Adipocyte (in vitro differentiated cells): ENCODE results near the gene CDH24.
A peak's percentile ranks its signal among the peaks of the same experiment; 100 is the strongest.

Experiments used
- DNase-seq: peaks from one replicate; pipeline ENCODE4 v3.0.0-alpha.2; 2015; ENCODE audit warnings: low read depth
- H3K27me3 ChIP-seq: replicated peaks from 2 replicates; pipeline ENCODE4 v1.7.0; 2013; ENCODE audit warnings: mild to moderate bottlenecking, low read length, moderate library complexity; ENCODE audit not compliant: control insufficient read depth, insufficient read depth
- H3K36me3 ChIP-seq: 2 replicates; pipeline ENCODE4 v1.7.0; 2013; ENCODE audit warnings: low read length, mild to moderate bottlenecking, moderate library complexity; ENCODE audit not compliant: control insufficient read depth, insufficient read depth, severe bottlenecking
- H3K4me1 ChIP-seq: 2 replicates; pipeline ENCODE4 v1.7.0; 2013; ENCODE audit warnings: mild to moderate bottlenecking, low read length, moderate library complexity; ENCODE audit not compliant: control insufficient read depth, insufficient read depth
- H3K4me3 ChIP-seq: 2 replicates; pipeline ENCODE4 v1.7.0; 2013; ENCODE audit warnings: mild to moderate bottlenecking, low read length, moderate library complexity
- H3K9ac ChIP-seq: 2 replicates; pipeline ENCODE4 v1.7.0; 2013; ENCODE audit warnings: mild to moderate bottlenecking, low read length, moderate library complexity
- H3K9me3 ChIP-seq: 2 replicates; pipeline ENCODE4 v1.7.0; 2013; ENCODE audit warnings: mild to moderate bottlenecking, low read length, moderate library complexity; ENCODE audit not compliant: control insufficient read depth

Gene CDH24

DNA sequence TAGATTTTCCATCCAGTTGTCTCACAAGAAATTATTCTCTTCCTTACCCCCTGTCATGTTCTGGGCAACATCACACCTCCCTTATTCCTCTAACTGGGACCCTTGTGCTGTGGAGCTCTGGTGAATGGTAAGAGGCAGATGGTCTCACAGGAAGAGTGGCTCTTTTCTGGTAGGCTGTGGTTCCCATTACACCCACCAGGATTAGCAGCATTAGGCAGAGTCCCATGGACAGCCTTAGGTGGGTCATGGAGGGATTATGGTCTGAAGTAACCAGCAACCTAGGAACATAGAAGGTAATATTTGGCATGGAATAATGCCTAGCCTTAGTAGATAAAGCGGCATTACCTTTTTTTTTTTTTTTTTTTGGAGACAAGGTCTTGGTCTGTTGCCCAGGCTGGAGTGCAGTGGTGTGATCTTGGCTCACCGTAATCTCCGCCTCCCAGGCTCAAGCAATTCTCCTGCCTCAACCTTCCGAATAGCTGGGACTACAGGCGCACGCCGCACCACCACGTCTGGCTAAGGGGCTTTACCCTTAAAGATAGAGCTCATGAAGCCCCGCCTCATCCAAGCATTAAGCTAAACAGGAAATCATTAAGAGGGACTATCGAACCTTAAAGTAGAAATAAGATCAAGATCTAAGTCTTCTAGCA is 42.0 kb upstream of the CDH24 start:
- no peak for DNase-seq
- Histone ChIP-seq H3K36me3 (peaks cover 20% of the 10 kb centered on the region), H3K27me3 (no peaks in the 10 kb centered on the region), H3K9me3 (no peaks in the 10 kb centered on the region), H3K9ac (peak overlapping the region; percentile 10), H3K4me1 (peaks cover 30% of the 10 kb centered on the region), H3K4me3 (no peak overlapping the region)

DNA sequence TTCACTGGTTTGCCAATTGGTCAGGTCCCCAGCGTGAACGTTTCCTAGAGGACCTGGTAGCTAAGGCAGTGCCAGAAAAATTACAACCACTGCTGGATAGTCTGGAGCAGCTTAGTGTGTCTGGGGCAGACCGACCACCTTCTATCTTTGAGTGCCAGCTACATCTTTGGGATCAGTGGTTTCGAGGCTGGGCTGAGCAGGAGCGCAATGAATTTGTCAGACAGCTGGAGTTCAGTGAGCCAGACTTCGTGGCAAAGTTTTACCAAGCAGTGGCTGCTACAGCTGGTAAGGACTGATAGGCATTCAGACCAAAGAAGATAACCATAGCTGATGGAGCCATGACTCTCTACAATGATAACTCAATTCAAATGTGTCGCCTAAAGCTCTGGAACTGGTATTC is 40.5 kb upstream of the CDH24 start:
- Histone ChIP-seq H3K4me1 (peaks cover 40% of the 10 kb centered on the region), H3K4me3 (peak overlapping the region; percentile 86), H3K27me3 (no peaks in the 10 kb centered on the region), H3K9me3 (no peaks in the 10 kb centered on the region), H3K9ac (no peak overlapping the region), H3K36me3 (peaks cover 24% of the 10 kb centered on the region)
- no peak for DNase-seq

DNA sequence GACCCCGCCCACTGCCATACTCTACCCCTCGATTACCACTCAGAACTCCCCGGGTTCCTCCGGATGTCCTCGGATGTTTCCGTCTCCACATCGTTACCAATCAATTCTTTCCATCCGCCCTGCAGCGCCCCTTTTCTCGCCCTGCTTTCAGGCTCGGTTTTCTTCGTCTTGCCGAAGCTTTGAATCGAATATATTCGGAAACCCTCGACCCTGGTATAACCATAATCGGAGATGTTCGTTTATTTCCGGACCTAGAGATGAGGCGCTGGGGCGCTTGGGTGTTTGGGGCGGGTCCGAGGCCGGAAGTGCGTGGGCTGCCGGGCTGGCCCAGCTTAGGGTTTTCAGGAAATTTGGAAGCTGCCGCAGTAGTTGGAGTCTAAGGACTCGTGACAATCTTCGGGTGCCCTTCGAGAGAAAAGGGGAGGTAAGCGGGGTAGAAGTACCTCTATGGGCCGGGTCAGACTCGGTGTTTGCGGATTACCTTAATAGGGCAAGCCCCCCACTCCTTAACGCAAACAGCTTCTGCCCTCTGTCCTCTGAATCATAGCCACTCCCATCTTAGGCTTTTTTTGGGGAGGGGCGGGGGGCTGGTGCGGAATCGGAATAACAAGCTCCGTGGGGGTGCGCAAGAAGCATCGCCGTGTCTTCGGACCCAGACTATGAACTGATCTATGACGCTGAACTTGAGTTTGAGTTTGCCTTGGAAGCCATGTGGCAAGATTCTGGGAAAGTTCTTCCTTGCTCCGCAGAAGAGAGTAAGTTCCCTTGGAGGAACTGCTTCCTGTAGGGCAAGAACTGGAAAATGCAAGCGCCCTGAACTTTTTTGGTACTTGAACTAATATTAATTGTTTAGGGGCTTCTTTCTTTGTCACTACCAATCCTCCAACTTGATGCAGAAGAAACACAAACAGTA is 38.1 kb upstream of the CDH24 start, which contains the start of gene C14orf119:
Gene C14orf119, plus strand, starts transcription at position 310 of the 913 bp plus-strand sequence. CDS start 2,154 bp downstream, outside the sequence.
- Histone ChIP-seq H3K4me1 (peaks cover 49% of the 10 kb centered on the region), H3K4me3 (peak within 1 kb of the TSS; percentile 86), H3K9me3 (no peaks in the 10 kb centered on the region), H3K36me3 (peaks cover 45% of the 10 kb centered on the region), H3K27me3 (no peaks in the 10 kb centered on the region), H3K9ac (peak within 1 kb of the TSS; percentile 99)
- DNase-seq = peak; percentile 100

DNA sequence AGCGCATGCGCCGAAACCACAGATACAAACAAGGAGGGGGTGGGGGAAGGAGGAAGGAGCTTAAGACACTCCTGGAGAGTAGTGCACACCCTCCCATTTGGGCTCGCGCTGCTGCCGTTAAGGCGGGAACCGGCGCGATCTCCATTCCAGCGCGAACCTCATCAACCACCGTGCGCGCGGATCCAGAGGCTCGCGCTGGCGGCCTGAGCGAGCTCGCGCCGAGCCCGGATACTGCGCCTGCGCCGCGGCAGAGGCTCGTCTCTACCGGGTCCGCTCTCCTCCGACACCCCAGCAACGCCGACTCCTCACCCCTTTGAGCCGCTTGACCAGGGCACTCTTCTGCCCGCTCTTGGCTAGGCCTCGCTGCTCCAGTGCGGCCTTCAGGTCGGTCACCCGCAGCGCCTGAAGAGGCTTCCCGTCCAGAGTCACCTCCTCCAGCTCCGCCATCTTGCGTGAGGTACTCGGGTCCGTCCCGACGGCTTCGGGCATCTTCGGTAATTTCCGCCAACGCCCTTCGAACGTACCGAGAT is 37.4 kb upstream of the CDH24 start, which contains the start of gene ACIN1:
Gene ACIN1, minus strand, starts transcription at position 471 of the 530 bp plus-strand sequence. Its CDS starts 24 bp downstream, at position 447.
- Histone ChIP-seq H3K36me3 (peaks cover 53% of the 10 kb centered on the region), H3K4me1 (peaks cover 49% of the 10 kb centered on the region), H3K4me3 (peak within 1 kb of the TSS; percentile 86), H3K27me3 (no peaks in the 10 kb centered on the region), H3K9me3 (no peaks in the 10 kb centered on the region), H3K9ac (peak within 1 kb of the TSS; percentile 99)
- peak; percentile 92 for DNase-seq

DNA sequence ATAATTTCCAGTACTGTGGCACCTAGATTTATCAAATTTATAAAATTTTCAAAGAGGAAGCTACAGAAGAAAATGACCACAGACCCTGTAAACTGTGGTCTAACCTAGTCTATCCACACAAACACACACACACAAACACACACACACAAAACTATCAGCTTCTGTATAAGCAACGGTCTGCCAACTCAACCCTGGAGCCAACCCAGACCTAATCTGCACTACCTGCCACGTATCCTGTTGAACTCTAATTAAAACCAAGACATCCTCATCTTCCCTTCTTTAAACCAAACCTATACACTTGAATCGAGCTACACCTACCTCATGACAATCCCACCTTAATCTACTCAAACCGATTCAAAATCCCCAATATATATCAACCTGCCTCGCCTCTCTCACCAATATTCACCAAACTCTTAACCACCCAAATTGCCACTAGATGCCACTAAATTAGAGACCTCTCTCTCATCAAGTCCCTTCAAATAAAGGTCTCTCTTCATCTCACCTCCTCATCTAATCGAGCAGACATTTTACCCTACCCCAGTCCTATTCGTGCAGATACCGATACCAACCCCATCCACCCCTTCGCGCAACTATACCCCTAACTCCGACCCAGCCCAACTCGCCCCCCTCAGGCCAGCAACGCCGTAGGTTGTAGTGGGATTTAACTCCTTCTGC is 36.8 kb upstream of the CDH24 start:
- H3K27me3 ChIP-seq = no peaks in the 10 kb centered on the region
- H3K4me1 ChIP-seq = peaks cover 47% of the 10 kb centered on the region
- peak; percentile 34 for DNase-seq
- no peaks in the 10 kb centered on the region for H3K9me3 ChIP-seq
- peaks cover 55% of the 10 kb centered on the region for H3K36me3 ChIP-seq
- peak overlapping the region; percentile 99 for H3K9ac ChIP-seq
- peak overlapping the region; percentile 86 for H3K4me3 ChIP-seq

DNA sequence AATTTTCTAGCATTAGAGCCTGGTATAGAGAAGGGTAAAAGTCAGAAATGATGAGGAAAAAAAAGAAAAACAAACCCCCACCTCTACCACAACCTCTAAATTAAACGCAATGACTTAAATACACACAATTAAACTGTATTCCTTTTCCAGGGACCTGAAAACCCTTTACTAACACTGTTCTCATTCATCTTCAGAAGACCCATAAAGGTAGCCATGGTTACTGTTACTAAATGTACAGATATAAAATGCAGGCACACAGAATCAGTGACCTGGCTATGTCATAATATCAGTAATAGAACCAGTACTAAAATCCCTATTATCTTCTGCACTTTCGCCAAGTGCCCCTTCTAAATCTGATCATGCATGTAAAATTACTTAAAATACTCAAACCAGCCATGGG is 36.2 kb upstream of the CDH24 start:
- H3K4me1 ChIP-seq = peaks cover 41% of the 10 kb centered on the region
- H3K4me3 ChIP-seq = peak overlapping the region; percentile 86
- DNase-seq = no peak
- H3K36me3 ChIP-seq = peaks cover 55% of the 10 kb centered on the region
- no peaks in the 10 kb centered on the region for H3K9me3 ChIP-seq
- no peaks in the 10 kb centered on the region for H3K27me3 ChIP-seq
- H3K9ac ChIP-seq = peak overlapping the region; percentile 99

DNA sequence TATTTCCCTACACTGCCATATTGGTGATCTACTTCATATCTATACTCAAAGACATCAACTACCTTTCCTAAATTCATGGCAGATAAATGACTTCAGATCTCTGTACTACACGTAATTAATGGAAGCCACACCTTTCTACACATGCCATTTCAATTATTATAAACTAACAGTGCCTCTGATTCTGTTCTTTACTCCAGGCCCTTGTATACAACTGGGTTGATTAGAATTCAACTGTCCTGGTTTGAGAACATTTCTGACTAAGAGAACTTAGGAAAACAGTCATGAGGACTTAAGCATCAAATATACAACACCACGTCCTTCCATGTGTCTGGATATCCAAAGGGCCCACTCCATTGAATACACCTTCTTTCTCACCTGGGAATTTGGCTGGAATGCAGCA is 35.8 kb upstream of the CDH24 start:
- DNase-seq = no peak
- peak overlapping the region; percentile 86 for H3K4me3 ChIP-seq
- peaks cover 37% of the 10 kb centered on the region for H3K4me1 ChIP-seq
- peak overlapping the region; percentile 99 for H3K9ac ChIP-seq
- no peaks in the 10 kb centered on the region for H3K9me3 ChIP-seq
- peaks cover 55% of the 10 kb centered on the region for H3K36me3 ChIP-seq
- no peaks in the 10 kb centered on the region for H3K27me3 ChIP-seq

DNA sequence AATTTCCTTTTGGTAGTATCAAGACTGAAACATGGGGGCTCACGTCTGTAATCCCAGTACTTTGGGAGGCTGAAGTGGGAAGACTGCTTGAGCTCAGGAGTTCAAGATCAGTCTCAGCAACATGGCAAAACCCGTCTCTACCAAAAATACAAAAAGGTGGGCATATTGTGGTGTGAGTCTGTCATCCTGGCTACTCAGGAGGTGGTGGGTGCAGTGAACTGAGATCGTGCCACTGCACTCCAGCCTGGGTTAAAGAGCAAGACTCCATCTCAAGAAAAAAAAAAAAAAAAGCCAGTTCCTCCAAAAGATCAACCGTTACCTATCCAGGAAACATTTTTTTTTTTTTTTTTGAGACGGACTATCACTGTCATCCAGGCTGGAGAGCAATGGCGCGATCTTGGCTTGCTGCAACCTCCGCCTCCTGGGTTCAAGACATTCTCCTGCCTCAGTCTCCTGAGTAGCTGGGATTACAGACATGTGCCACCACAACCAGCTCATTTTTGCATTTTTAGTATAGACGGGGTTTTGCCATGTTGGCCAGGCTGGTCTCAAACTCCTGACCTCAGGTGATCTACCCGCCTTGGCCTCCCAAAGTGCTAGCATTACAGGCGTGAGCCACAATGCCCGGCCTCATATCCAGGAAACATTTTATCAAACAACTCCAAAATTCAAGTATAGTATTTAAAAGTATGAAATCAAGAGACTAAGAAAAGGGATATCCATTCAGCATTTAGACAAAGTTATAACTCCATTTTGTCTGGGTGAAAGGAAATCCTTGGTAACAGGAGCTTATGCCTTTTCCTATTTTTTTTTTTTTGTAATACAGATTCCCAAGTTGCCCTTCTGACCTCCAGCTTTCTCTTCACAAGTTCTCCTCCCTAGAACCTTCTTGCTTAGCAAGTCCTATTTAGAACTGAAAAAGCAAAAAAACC is 34.2 kb upstream of the CDH24 start:
- Histone ChIP-seq H3K4me3 (no peak overlapping the region), H3K9me3 (no peaks in the 10 kb centered on the region), H3K27me3 (no peaks in the 10 kb centered on the region), H3K36me3 (peaks cover 64% of the 10 kb centered on the region), H3K9ac (no peak overlapping the region), H3K4me1 (peaks cover 21% of the 10 kb centered on the region)
- DNase-seq = no peak

DNA sequence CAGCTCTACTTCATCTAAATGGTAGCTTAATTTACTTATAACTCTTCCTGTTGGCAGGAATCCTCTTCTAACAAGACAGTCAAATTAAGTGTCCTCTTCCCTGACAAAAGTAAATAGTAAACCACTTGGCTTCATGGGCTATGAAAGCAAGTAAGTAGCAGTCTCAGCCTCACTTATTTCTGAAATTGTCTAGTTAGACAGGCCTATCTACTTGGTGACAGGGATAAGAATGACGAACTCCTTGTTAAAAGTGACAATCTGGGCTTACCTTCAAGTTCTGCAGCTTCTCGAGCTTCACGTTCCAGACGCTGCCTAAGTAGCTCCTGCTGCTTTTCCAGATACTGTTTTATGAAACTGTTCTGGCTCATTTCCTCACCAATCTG is 32.9 kb upstream of the CDH24 start:
- Histone ChIP-seq H3K4me3 (no peak overlapping the region), H3K27me3 (no peaks in the 10 kb centered on the region), H3K4me1 (peaks cover 30% of the 10 kb centered on the region), H3K9ac (peak overlapping the region; percentile 1), H3K36me3 (peaks cover 77% of the 10 kb centered on the region), H3K9me3 (no peaks in the 10 kb centered on the region)
- DNase-seq = no peak

DNA sequence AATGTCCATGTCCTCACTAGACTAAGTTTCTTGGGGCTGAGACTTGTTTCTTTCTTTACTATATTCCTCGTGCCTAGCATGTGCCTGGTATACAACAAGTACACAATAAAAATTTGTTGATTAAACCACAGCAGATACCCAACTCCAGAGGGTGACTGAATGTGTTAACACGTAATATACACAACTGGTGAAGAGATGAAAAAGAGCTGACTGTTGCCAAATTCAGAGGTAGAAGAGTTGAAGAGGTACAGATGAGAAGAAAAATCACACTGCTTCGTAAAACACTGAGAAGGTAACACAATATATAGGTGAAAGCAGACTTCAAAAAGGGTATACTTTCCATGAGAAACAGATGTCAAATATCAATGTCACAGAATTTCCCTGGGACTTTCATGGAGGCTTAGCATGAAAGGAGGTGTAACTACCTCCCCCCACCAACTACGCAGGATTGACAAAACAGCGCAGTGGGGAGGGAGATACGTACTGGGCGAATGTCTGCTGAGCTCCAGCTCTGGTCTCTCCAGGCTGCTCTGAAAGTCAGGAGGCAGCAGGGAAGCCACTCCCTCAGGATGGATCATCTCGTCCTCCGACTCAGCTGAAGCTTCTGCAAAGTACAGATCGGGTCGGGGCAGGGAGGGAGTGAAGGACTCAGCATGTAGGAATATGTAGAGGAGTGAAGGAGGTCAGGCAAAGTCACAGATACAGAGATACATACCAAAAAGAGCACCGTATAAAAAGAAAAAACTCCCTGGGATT is 32.4 kb upstream of the CDH24 start:
- Histone ChIP-seq H3K27me3 (no peaks in the 10 kb centered on the region), H3K9me3 (no peaks in the 10 kb centered on the region), H3K4me1 (peaks cover 35% of the 10 kb centered on the region), H3K9ac (no peak overlapping the region), H3K36me3 (peaks cover 82% of the 10 kb centered on the region), H3K4me3 (no peak overlapping the region)
- DNase-seq = no peak
